ENCODE results near the gene CEMIP.
A peak's percentile ranks its signal among the peaks of the same experiment; 100 is the strongest.
"Not testable (repeated sequence)": the region's sequence is repeated elsewhere in the genome, so short reads cannot be mapped to it uniquely, and the experiment has no call there.

The CEMIP gene

DNA sequence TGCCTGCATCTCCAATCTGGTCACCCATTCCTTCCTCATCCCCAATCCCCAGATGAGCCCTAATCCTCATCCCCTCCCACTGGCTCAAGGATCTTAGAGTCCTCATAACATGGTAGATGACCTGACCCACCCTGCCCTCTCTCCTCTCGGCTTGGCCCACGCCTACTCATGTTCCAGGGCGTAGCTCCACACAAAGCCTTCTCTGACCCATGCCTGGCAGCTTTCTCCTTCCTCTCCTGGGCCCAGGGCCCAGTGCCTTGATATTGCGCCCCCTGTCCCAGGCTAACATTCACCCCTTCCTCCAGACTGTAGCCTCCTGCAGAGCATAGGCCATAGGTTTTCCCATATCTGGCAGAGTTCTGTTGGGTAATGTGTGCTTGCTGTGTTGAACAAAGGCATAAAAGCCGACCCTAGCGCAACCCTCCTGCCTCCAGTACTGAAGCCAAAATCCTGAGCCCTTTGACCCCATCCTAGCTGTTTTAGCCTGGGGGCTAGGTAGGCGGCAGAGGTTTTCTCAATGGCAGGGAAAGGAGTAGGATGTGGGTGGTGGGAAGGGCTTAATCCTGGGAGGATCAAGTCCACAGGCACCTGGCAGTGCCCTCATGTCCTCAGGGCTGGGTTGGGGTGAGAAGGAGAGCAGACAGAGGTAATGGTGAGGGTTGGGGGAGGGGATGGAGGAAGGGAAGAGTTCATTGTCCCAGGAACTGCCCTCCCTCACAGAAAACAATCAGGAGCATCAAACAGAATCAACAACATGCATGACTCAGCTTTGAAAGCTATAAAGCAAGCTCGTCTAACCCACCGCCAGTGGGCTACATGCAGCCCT is 175.0 kb downstream of the CEMIP start:
- DNase-seq (ENCODE audit: low spot score): no peak

- DNase-seq (ENCODE audit: low spot score): not testable (repeated sequence)
Measured at GRCh38 chr15:80955571-80956452, 176.6 kb downstream of the CEMIP start.

GRCh38 chr15:80957556-80957955 is 178.4 kb downstream of the CEMIP start:
- DNase-seq (ENCODE audit: low spot score): no peak

- peak; percentile 67 for DNase-seq (ENCODE audit: low spot score)
Measured at GRCh38 chr15:80957976-80958375, 178.8 kb downstream of the CEMIP start.

DNA sequence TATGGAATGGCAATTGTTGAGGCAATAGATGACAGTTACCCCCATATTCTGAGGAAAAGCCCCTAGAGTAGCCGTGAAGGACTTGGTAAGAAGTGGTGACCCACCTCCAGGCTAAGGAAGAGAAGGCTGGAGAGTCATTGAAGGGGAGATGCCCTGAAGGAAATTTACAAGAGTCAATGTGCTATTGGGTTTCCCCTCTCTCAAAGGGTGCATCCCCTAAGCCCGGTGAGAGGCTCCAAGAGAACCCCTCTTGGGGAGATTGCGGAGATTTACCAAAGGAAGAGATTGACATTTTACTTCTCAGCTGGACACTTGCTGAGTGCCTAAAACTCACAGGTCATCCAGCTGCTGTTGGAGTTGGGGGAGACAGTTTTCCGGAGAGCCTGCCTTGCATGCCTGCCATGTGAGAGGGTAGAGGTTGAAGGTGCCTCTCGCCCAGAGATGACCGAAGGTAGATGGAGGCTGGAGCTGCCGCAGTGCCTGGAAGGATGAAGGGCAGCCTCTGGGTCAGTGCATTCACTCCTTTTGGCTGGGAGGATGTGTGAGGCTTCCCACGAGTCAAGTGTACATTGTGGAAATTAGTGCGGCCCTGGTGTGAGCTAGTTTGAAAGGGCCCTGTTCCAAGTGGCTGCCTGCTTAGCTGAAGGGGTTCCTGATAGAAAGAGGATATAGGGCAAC is 179.8 kb downstream of the CEMIP start:
- no peak for DNase-seq (ENCODE audit: low spot score)

DNA sequence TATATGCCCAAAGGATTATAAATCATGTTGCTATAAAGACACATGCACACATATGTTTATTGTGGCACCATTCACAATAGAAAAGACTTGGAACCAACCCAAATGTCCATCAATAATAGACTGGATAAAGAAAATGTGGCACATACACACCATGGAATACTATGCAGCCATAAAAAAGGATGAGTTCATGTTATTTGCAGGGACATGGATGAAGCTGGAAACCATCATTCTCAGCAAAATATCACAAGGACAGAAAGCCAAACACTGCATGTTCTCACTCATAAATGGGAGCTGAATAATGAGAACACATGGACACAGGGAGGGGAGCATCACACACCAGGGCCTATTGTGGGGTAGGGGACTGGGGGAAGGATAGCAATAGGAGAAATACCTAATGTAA is 186.3 kb downstream of the CEMIP start:
- DNase-seq (ENCODE audit: low spot score): not testable (repeated sequence)

DNA sequence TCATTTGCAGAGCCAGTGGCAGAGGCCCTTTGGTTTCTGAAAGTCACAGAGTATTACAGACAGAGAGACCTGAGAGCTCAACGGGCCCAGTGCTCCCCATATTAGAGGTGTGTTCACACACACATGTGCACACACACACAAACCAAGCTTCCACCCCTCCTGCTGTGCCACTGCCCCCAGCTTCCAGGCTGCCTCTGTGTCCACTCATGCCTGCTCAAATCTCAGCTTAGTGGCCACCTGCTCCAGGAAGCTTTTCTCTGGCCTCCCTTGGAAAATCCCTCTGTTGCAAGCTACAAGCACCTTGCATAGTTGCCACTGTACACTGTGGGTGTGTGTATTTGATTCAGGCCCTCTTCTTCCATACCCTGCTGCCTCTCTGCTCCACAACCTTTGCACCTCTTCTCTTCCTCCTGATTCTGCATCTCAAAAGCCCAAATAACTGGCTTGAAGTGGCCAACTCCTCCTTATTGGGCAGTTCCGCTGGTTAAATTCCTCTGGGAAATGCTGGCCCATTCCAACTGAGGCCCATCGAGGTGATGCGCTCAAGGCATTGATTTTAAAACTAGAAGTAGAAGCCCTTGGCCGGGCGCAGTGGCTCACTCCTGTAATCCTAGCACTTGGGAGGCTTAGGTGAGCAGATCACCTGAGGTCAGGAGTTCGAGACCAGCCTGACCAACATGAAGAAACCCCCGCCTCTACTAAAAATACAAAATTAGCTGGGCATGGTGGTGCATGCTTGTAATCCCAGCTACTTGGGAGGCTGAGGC is 187.4 kb downstream of the CEMIP start:
- no peak for DNase-seq (ENCODE audit: low spot score)

GRCh38 chr15:80967451-80967850 is 188.3 kb downstream of the CEMIP start:
- DNase-seq (ENCODE audit: low spot score): no peak

- DNase-seq (ENCODE audit: low spot score): no peak
Measured at GRCh38 chr15:80967991-80968510, 188.9 kb downstream of the CEMIP start.

DNA sequence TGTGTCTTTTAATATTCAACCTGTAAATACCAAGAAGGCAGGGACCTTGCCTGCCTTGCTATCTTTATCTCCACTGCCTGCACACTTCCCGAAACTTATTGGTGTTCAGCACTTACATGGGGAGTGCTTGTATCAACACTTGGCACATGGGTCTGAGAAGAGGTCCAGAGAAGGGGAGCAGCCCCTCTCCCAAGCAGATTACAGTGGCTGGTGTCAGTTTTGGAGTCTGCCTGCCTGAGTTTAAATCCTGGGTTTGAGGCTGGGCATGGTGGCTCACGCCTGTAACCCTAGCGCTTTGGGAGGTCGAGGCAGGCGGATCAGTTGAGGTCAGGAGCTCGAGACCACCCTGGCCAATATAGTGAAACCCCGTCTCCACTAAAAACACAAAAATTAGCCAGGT is 190.1 kb downstream of the CEMIP start:
- no peak for DNase-seq (ENCODE audit: low spot score)

DNA sequence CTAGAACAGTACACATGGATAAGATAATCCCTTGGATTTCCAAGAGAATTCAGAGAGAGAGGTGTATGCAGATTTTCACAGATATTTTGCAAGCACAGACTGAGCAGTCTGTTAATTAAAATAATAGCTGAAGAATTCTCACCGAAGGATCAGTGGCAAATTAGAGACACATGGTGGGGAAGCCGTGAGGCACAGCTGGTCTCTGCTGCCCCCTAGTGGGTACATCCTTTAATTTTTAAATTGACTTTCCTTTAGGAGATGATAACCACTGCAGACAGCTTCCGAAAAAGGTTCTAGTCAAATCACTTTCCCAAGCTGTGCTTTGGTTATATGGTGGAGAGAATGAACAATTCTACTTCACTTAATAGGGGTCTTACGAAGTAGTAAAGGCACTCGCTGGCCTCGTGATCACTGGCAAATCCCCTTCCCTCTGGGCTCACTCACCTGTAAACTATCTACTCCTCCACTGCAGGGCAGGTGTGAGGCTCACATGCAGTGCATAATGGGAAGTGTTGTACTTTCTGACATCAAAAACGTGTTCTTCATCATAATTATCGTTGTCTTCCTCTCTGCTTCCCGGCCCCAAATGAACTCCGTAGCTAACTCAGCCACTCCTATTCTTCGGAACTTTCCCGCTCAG is 191.0 kb downstream of the CEMIP start:
- peak; percentile 71 for DNase-seq (ENCODE audit: low spot score)

DNA sequence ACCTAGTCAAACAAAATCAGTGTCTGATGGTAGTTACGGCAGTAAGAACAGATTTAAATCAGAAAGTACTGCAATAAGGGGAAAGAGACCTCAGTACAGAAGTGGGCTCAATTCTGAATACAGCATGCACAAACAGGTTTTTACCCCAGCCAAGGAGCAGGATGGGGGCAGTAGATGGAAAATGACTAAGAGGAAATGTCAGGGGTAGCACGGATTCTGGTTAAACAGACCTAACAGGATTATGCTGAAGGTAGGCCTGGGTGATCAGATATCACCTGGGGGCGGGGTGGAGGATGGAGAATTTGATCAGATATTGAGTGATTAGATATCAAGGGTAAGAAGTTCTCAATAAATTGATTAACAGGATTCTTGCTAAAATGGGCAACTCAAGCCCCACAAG is 191.5 kb downstream of the CEMIP start:
- DNase-seq (ENCODE audit: low spot score): no peak

DNA sequence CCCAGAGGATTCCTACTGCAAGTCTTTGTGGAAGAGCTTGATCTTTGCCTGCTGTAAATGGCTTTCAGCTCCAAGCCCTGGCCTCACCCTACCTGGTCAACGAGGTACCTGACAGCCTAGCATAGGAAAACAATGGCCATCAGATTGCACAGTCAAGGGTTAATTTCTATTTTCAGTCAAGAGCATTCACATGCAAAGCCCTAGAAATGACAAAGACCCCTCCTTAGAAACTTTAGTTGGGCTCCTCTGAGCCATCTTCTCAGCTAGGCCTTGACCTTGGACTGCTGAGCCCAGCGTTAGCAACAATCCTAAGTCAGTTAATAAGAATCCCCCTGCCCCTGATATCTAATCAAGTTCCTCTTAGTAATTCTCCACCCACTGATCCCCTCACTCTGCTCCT is 192.0 kb downstream of the CEMIP start:
- no peak for DNase-seq (ENCODE audit: low spot score)

DNA sequence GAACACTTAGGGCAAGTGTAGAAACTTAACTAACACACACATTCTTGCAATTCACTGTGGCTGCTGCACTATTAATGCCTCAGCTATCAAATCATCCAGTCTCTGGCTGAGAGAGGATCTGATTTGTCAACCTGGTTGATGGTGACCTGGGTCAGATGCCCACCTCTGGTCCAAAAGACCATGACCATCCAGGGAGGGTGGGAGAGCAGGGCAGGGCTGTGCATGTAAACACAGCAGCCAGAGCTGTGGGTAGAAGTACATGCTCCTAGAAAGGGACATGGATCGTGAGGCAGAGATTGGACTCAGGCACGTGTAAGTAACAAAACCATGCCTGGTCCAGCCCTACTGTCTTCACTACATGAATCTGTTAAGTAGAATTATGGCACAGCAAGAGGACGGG is 193.1 kb downstream of the CEMIP start:
- DNase-seq (ENCODE audit: low spot score): no peak

DNA sequence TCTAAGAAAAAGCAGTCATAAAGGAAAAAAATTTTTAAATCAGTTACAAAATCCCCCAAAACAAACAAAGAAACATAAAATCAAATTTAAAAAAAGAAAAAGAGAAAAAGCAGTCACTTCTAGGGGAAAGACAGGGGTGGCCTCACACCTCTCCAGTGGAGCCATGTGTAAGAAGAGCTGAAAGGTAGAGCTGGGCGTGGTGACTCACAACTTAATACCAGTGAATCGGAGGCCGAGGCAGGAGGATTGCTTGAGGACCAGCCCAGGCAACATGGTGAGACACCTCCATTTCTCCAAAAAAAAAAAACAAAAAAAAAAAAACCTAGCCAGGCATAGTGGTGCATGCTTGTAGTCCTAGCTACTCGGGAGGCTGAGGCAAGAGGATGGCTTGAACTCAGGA is 195.7 kb downstream of the CEMIP start:
- no peak for DNase-seq (ENCODE audit: low spot score)

DNA sequence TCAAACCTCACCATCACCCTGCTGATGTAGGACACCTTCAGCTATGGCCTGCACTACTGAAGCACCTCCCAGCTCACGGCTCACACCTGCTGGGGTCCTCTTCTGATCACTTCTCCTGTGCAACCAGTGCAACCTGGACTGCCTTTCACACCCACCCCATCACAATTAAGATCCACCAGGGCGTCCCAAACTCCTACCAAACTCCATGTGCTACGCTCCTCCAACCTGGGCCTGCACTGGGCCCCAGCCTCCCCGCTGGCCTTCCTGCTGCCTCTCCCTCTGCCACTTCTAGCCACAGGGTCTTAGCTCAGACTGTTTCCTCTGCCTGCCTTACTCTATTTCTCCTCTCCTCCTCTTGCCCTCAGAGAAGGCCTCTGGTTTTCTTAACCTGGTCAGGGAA is 197.7 kb downstream of the CEMIP start:
- DNase-seq (ENCODE audit: low spot score): no peak

- peak; percentile 79 for DNase-seq (ENCODE audit: low spot score)
Measured at GRCh38 chr15:80977627-80978036, 198.5 kb downstream of the CEMIP start.

DNA sequence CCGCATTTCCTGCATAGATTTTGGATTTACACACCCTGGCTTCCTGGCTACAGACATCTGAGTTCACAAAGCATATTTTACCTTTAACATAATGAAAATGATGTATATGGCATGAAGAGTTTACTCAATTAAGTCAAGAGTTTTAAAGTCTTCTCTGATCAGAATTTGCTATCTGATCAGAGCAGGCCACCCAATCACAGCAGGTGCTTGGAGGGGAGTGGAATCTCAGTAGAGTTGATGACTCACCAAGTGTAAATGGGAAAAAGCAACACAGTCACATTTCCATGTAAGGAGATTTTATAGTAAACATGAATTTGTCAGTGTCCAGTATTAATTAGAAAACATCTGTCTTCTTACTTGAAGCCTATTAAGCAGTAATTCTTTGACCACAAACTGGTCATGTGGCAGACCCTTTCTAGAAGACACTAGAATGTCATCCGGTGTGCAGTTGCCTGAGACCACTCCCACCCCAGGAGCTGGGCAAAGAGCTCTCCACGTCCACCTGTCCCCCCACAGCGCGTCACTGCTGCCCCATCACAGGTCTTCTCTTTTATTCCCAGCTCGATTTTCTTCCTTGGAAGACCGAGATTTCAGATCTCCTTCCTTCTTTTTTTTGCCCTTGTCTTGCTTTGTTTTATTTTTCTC is 199.6 kb downstream of the CEMIP start:
- no peak for DNase-seq (ENCODE audit: low spot score)

GRCh38 chr15:80979538-80980200 is 200.5 kb downstream of the CEMIP start:
- no peak for DNase-seq (ENCODE audit: low spot score)

DNA sequence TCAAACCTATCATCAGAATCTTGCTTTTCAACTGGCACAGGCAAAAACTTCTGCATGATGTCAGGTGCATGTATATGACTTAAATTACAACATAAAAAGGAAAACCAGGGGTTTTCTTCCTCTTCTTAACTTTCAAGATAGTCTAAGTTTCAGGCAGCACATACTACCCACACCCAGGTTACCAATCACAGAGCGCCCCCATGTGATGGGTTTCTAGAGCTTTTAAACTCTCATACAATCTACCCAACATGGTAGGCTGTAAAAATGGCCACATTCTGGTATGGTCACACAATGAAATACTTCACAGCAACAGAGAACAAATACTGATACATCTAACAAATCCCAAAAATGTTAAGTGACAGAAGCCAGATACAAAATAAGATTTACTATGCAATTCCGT is 203.0 kb downstream of the CEMIP start:
- DNase-seq (ENCODE audit: low spot score): no peak

Measured in putamen (tissue), 1 donor.